T-helper 2 cell (primary cell): ENCODE results near the gene C9orf50.

Experiments
- DNase-seq, 5 experiments: peaks; one replicate each; pipeline versions ENCODE4 v3.0.0 to v3.0.0-alpha.2; 2012 to 2022

Gene C9orf50

GRCh38 chr9:129569502-129570449 is 51.1 kb downstream of the C9orf50 start:
- no peak for DNase-seq

GRCh38 chr9:129568560-129569501 is 52.1 kb downstream of the C9orf50 start:
- peak in 1 of 5 experiments; percentile 10 for DNase-seq

GRCh38 chr9:129567842-129568559 is 52.9 kb downstream of the C9orf50 start:
- no peak for DNase-seq

GRCh38 chr9:129567329-129567728 is 53.6 kb downstream of the C9orf50 start:
- DNase-seq: no peak

- DNase-seq: no peak
Observed at GRCh38 chr9:129566563-129567266, 54.2 kb downstream of the C9orf50 start.

GRCh38 chr9:129562917-129563316 is 58.0 kb downstream of the C9orf50 start:
- DNase-seq: no peak

GRCh38 chr9:129562514-129562913 is 58.4 kb downstream of the C9orf50 start:
- DNase-seq: no peak
